Right hindlimb (tissue), 1 donor: Measurements from ENCODE around the gene GALR2.
"Not testable (repeated sequence)": the region's sequence is repeated elsewhere in the genome, so short reads cannot be mapped to it uniquely, and the experiment has no call there.

Experiments used
- DNase-seq: peaks from one replicate; pipeline ENCODE4 v3.0.0-alpha.2; 2018

The GALR2 gene

GRCh38 chr17:76050538-76051467, 23.8 kb upstream of the GALR2 start:
- no peak for DNase-seq

- DNase-seq, result no peak
These were observed 23.0 kb upstream of the GALR2 start for GRCh38 chr17:76051561-76051960.

- DNase-seq, result no peak
These were observed 21.1 kb upstream of the GALR2 start for GRCh38 chr17:76053246-76054111.

- no peak for DNase-seq
These were observed 20.5 kb upstream of the GALR2 start for GRCh38 chr17:76054112-76054476.

- DNase-seq, result no peak
These were observed 17.7 kb upstream of the GALR2 start for GRCh38 chr17:76056882-76057281.

GRCh38 chr17:76058264-76058663, 16.3 kb upstream of the GALR2 start:
- DNase-seq, result not testable (repeated sequence)

- DNase-seq, result no peak
These were observed 10.6 kb upstream of the GALR2 start for GRCh38 chr17:76063875-76064546.

- DNase-seq, result no peak
These were observed 8.8 kb upstream of the GALR2 start for GRCh38 chr17:76065775-76066174.

- DNase-seq, result no peak
These were observed 2.9 kb upstream of the GALR2 start for GRCh38 chr17:76071531-76072147.

- DNase-seq, result peak; percentile 97
These were observed 2.3 kb upstream of the GALR2 start, which contains the start of gene SRP68 for GRCh38 chr17:76072148-76072858. TSS of gene SRP68 (minus strand) at chr17:76072517. CDS start at chr17:76072491, 26 bp downstream.

GRCh38 chr17:76075364-76076145, 974 bp downstream of the GALR2 start:
- no peak for DNase-seq

- DNase-seq, result no peak
These were observed 1.7 kb downstream of the GALR2 start for GRCh38 chr17:76076146-76076764.

- peak; percentile 28 for DNase-seq
These were observed 2.4 kb downstream of the GALR2 start for GRCh38 chr17:76076765-76077583.

- DNase-seq, result no peak
These were observed 3.1 kb downstream of the GALR2 start for GRCh38 chr17:76077584-76078110.

GRCh38 chr17:76078370-76078769, 3.8 kb downstream of the GALR2 start:
- not testable (repeated sequence) for DNase-seq

GRCh38 chr17:76078860-76079534, 4.4 kb downstream of the GALR2 start, which contains the start of gene ZACN:
TSS of gene ZACN (plus strand) at chr17:76079182. CDS start at chr17:76079265, 83 bp downstream.
- peak; percentile 43 for DNase-seq

GRCh38 chr17:76079535-76079955, 5.0 kb downstream of the GALR2 start:
- peak; percentile 21 for DNase-seq

GRCh38 chr17:76079956-76080767, 5.6 kb downstream of the GALR2 start:
- DNase-seq, result peak; percentile 51
